Measurements from ENCODE around the gene ETV5.

Gene ETV5

GRCh38 chr3:186014866-186015265 is 94.0 kb downstream of the ETV5 start:
- FAIRE-seq: no peak

DNA sequence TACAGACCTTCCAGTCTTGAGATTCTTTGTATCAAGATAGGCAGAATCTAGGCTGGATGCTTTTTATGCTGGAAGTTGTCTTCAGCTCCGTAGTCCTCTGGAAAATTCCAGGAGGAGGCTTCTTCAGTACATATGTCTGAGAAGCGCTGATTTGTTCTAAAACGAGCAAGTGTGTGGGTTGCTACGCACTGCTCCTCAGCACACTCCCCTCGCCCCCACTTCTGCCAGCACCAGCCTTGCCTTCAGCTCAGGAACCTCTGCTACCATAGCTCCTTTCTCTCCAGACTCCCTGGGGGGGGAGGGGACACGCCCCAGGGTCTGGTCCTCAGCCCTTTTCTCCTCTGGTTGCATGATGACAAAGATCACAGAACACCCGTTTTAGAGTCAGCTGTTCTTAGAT is 95.6 kb downstream of the ETV5 start:
- FAIRE-seq: no peak

- no peak for FAIRE-seq
These were observed 96.8 kb downstream of the ETV5 start for GRCh38 chr3:186012137-186012536.

DNA sequence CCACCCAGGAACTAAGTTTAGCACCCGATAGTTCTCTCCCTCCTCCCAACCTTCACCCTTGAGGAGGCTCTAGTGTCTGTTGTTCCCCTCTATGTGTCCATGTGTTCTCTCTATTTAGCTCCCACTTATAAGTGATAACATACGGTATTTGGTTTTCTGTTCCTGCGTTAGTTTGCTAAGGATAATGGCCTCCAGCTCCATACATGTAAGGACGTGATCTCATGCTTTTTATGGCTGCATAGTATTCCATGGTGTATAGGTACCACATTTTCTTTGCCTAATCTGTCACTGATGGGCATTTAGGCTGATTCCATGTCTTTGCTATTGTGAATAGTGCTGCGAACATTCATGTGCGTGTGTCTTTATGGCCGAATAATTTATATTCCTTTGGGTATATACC is 104.2 kb downstream of the ETV5 start:
- no peak for FAIRE-seq

DNA sequence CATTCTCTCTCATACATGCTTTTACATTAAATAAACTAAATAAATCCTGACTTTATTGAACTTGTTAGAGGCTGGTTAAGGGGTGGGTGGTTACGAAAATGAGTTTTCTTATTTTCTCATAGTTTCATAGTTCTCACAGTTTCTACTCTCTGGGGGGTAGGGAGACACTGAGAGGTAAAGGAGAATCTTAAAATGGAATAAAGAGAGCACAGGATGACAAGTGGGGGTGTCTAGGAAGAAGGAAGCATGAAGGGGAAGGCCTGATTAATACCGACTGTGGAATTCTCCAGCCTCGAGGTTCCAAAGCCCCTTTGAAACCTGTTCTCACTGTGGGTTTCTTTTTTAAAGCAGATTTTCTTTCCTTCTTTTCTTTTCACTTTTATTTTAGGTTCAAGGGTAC is 104.7 kb downstream of the ETV5 start:
- FAIRE-seq: no peak

GRCh38 chr3:186003610-186004009 is 105.3 kb downstream of the ETV5 start:
- FAIRE-seq: no peak

- no peak for FAIRE-seq
These were observed 105.9 kb downstream of the ETV5 start for GRCh38 chr3:186002884-186003472.

- no peak for FAIRE-seq
These were observed 107.0 kb downstream of the ETV5 start for GRCh38 chr3:186001842-186002241.

DNA sequence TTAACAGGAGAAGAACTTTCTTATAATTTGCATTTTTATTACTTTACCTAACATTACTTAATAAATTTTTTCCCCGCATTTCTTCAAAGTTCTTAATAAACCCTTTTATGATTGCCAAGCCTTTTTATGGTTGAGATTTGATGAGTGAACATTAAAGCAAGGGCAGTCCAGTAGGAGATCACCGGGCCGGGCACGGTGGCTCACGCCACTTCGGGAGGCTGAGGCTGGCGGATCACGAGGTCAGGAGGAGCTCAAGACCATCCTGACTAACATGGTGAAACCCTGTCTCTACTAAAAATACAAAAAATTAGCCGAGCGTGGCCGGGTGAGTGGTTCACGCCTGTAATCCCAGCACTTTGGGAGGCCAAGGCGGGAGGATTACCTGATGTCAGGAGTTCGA is 109.7 kb downstream of the ETV5 start:
- FAIRE-seq: no peak

DNA sequence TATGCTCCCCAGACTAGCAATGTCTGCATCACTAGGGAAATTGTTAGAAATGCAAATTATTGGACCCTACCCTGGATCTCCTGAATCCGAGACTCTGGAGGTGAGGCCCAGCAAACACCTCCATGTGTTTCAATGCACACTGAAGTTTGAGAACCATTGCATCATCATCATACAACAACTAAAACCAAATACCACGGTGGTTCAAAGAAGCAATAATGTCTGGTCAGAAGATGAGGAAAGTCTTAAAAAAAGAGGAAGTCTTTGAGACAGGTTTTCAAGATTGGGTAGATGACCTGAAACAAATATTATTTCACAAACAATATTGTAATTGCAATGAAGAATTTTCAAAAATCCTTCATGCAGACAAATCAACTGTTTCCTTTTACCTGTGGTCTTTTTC is 110.8 kb downstream of the ETV5 start:
- FAIRE-seq: no peak

DNA sequence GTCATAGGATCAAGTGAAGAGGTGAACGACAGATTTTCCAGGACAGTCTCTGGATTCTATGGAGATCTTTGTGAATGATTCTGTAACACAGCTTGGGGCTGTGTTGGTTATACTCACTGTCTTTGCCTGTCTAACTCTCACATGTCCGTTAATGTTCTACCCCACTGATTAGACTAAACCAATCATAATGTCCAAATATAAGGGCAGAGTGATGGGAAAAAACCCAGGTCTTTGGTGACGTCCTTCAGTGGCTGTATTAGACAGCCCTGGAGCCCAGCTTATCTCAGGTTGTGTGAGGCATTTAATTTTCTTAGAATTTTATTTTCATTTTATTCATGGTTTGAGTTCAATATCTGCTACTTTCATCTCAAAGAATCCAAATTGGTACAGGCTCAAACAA is 111.8 kb downstream of the ETV5 start:
- no peak for FAIRE-seq
